ENCODE data around the gene BNIP1. TPM values are rescaled to one million over a fixed set of nuclear protein-coding genes. Genes with fewer than 3 reads are reported as not detected.
A peak's percentile ranks its signal among the peaks of the same experiment; 100 is the strongest.
"Not testable (repeated sequence)": the region's sequence is repeated elsewhere in the genome, so short reads cannot be mapped to it uniquely, and the experiment has no call there.

Gene BNIP1
- total RNA-seq, 1 experiment from 2014 or later: 47.6 TPM

GRCh38 chr5:173154619-173155018, 10.3 kb downstream of the BNIP1 start:
- not testable (repeated sequence) for H3K27me3 ChIP-seq, H3K9me3 ChIP-seq, DNase-seq, H3K4me3 ChIP-seq
- H3K36me3 ChIP-seq: peaks cover 53% of the 10 kb centered on the region

GRCh38 chr5:173155912-173156311, 11.6 kb downstream of the BNIP1 start:
- H3K4me3 ChIP-seq: no peak overlapping the region
- no peaks in the 10 kb centered on the region for H3K9me3 ChIP-seq
- H3K36me3 ChIP-seq: peaks cover 60% of the 10 kb centered on the region
- no peak for DNase-seq
- no peaks in the 10 kb centered on the region for H3K27me3 ChIP-seq

- no peak for DNase-seq
- no peaks in the 10 kb centered on the region for H3K27me3 ChIP-seq
- no peak overlapping the region for H3K4me3 ChIP-seq
- no peaks in the 10 kb centered on the region for H3K9me3 ChIP-seq
- H3K36me3 ChIP-seq: peaks cover 66% of the 10 kb centered on the region
Observed at GRCh38 chr5:173158366-173158765, 14.0 kb downstream of the BNIP1 start.

- no peaks in the 10 kb centered on the region for H3K9me3 ChIP-seq
- no peak overlapping the region for H3K4me3 ChIP-seq
- H3K36me3 ChIP-seq: peaks cover 65% of the 10 kb centered on the region
- H3K27me3 ChIP-seq: no peaks in the 10 kb centered on the region
- no peak for DNase-seq
Observed at GRCh38 chr5:173159256-173159655, 14.9 kb downstream of the BNIP1 start.

- DNase-seq: no peak
- Histone ChIP-seq H3K36me3 (peaks cover 57% of the 10 kb centered on the region), H3K9me3 (no peaks in the 10 kb centered on the region), H3K4me3 (no peak overlapping the region), H3K27me3 (no peaks in the 10 kb centered on the region)
Observed at GRCh38 chr5:173161148-173161547, 16.8 kb downstream of the BNIP1 start.

GRCh38 chr5:173163219-173163618, 18.9 kb downstream of the BNIP1 start:
- H3K27me3 ChIP-seq: no peaks in the 10 kb centered on the region
- H3K9me3 ChIP-seq: no peaks in the 10 kb centered on the region
- no peak for DNase-seq
- peaks cover 49% of the 10 kb centered on the region for H3K36me3 ChIP-seq
- H3K4me3 ChIP-seq: no peak overlapping the region

- DNase-seq: no peak
- H3K4me3 ChIP-seq: no peak overlapping the region
- H3K36me3 ChIP-seq: peaks cover 35% of the 10 kb centered on the region
- H3K9me3 ChIP-seq: no peaks in the 10 kb centered on the region
- no peaks in the 10 kb centered on the region for H3K27me3 ChIP-seq
Observed at GRCh38 chr5:173165177-173166016, 21.1 kb downstream of the BNIP1 start.

- no peak for DNase-seq
- Histone ChIP-seq H3K36me3 (no peaks in the 10 kb centered on the region), H3K27me3 (no peaks in the 10 kb centered on the region), H3K4me3 (no peak overlapping the region), H3K9me3 (no peaks in the 10 kb centered on the region)
Observed at GRCh38 chr5:173172166-173172565, 27.8 kb downstream of the BNIP1 start.

- Histone ChIP-seq H3K36me3 (no peaks in the 10 kb centered on the region), H3K27me3 (no peaks in the 10 kb centered on the region), H3K9me3 (peaks cover 2% of the 10 kb centered on the region), H3K4me3 (no peak overlapping the region)
- no peak for DNase-seq
Observed at GRCh38 chr5:173175523-173175922, 31.2 kb downstream of the BNIP1 start.

- Histone ChIP-seq H3K36me3 (no peaks in the 10 kb centered on the region), H3K4me3 (no peak overlapping the region), H3K27me3 (no peaks in the 10 kb centered on the region), H3K9me3 (peaks cover 15% of the 10 kb centered on the region)
- no peak for DNase-seq
Observed at GRCh38 chr5:173178369-173178910, 34.1 kb downstream of the BNIP1 start.

- H3K4me3 ChIP-seq: no peak overlapping the region
- H3K27me3 ChIP-seq: no peaks in the 10 kb centered on the region
- DNase-seq: peak; percentile 85
- H3K9me3 ChIP-seq: peaks cover 15% of the 10 kb centered on the region
- no peaks in the 10 kb centered on the region for H3K36me3 ChIP-seq
Observed at GRCh38 chr5:173180331-173180730, 36.0 kb downstream of the BNIP1 start.

GRCh38 chr5:173187054-173187743, 42.9 kb downstream of the BNIP1 start:
- no peak for DNase-seq
- H3K36me3 ChIP-seq: no peaks in the 10 kb centered on the region
- peaks cover 3% of the 10 kb centered on the region; the same call in 1 of the 2 replicates for H3K27me3 ChIP-seq
- no peaks in the 10 kb centered on the region for H3K9me3 ChIP-seq
- no peak overlapping the region for H3K4me3 ChIP-seq

- Histone ChIP-seq H3K36me3 (no peaks in the 10 kb centered on the region), H3K27me3 (peaks cover 3% of the 10 kb centered on the region; the same call in 1 of the 2 replicates), H3K9me3 (no peaks in the 10 kb centered on the region), H3K4me3 (no peak overlapping the region)
- DNase-seq: no peak
Observed at GRCh38 chr5:173188280-173188679, 43.9 kb downstream of the BNIP1 start.

- Histone ChIP-seq H3K9me3 (no peaks in the 10 kb centered on the region), H3K27me3 (peaks cover 3% of the 10 kb centered on the region; the same call in 1 of the 2 replicates), H3K4me3 (no peak overlapping the region), H3K36me3 (no peaks in the 10 kb centered on the region)
- DNase-seq: no peak
Observed at GRCh38 chr5:173191015-173191414, 46.7 kb downstream of the BNIP1 start.

- Histone ChIP-seq H3K9me3 (no peaks in the 10 kb centered on the region), H3K36me3 (no peaks in the 10 kb centered on the region), H3K27me3 (peaks cover 3% of the 10 kb centered on the region; the same call in 1 of the 2 replicates), H3K4me3 (no peak overlapping the region)
- DNase-seq: no peak
Observed at GRCh38 chr5:173191561-173191960, 47.2 kb downstream of the BNIP1 start.

- Histone ChIP-seq H3K9me3 (no peaks in the 10 kb centered on the region), H3K36me3 (no peaks in the 10 kb centered on the region), H3K27me3 (peaks cover 3% of the 10 kb centered on the region; the same call in 1 of the 2 replicates), H3K4me3 (no peak overlapping the region)
- DNase-seq: no peak
Observed at GRCh38 chr5:173192561-173192960, 48.2 kb downstream of the BNIP1 start.

GRCh38 chr5:173196133-173196952, 52.0 kb downstream of the BNIP1 start:
- H3K9me3 ChIP-seq: no peaks in the 10 kb centered on the region
- no peak for DNase-seq
- no peaks in the 10 kb centered on the region for H3K27me3 ChIP-seq
- no peaks in the 10 kb centered on the region for H3K36me3 ChIP-seq
- H3K4me3 ChIP-seq: no peak overlapping the region

Measured in MG63 (cell line).